SIG-M5 (cell line): ENCODE data around the gene ADGRA1.

Source experiments
- DNase-seq: peaks from one replicate; lab custom pipeline; 2025; lab: John Stamatoyannopoulos, UW

Gene ADGRA1

DNA sequence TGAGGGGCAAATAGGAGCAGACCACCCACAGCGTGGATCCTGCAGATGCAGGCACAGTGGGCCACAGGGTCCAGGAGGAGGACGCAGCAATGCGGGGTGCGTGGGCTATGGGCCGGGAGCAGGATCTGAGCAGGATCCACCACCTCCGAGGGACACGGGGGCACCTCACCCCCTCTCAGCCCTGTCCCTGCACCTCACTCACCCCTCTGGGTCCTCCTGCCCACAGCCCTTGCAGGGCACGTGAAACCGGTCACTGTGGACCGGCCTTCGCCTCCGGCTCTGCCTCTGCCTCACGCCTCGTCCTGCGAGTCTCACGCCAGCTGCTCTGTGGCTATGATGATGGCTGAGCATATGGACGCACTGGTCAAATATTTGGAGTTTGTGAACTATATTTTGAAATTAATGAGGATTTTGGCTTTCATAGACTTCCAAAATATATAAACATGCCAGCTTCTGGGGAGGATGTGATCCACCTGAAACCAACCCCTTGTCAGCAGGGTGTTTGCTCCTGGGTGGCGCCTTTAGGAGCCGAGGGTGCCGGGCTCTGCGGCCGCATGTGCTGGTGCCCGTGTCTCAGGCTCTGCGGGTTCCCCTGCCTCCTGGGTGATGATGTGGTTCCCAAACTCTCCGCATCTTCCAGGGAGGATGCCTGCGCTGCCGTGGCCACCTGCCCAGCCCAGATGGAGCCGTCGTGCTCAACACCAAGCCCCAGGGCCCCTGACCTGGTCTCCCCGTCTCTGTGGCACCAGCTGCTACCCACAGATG is 11.3 kb upstream of the ADGRA1 start:
- DNase-seq = no peak

DNA sequence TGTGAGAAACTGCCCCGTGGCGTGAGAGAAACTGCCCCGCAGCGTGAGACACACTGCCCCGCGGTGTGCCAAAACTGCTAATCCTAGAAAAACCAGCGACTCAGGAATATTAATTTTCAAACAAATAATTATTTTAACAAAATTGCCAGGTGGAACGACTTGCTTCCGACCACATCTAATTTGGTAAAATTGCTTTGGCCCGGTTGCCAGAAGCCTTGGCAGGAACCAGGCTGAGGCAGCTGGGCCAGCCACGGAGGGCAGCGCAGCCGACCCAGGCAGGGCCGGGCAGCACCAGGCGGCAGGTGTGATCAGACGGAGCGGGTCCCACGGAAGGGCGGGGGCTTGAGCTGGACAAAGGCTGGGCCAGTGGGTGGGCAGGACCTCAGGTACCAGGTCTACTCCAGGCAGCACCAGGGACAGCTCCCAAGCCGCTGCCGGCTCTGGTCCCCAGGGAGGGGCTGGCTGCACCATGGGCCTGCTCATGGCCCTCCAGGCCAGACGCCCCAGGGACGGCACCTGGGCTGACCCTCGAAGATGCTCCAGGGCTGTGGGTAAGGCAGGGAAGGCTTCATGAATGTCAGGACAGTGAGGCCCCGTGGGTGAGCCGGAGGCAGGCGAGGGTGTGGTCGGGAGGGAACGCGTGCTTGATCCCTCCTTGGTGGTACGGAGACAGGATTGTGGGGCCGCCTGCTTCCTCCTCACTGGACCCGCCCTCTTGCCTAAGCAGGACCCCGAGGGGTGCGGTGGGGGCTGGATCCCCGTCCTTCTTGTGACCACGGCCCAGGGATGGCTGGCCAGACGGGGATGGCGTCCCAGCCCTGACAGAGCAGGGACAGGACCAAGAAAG is 7.7 kb upstream of the ADGRA1 start:
- DNase-seq = no peak

DNA sequence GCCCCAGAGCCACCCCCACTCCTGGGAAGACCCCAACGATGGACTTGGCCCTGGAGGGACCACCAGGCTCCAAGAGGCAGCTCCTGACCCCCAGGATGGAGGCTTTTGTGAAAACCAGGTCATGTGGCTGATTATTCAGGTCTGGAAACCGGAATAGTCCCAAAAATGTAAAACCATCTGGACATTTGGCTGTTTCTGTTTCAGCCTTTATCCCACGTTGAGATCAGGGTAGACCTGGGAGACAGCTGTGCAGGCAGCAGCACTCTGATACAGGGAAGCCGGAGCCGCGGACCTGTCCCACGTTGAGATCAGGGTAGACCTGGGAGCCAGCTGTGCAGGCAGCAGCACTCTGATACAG is 7.1 kb upstream of the ADGRA1 start:
- DNase-seq = no peak

DNA sequence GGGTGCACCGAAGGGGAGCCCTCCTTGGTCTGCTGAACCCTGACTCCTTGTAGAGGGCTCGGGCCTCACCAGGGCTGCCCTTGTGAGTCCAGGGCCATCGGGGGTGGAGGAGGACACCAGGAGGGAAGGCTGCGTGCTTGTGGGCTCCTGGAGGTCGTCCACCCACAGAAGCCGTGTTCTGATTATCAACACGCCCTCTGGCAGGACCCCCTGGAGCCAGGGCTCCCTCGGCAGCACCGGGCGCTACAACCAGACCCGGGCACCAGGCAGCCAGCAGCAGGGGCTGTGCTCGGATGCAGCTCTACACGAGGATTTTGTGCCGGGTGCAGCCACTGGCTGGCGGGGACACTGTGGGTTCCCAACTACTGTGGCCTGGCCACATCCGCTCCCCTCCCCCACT is 6.1 kb upstream of the ADGRA1 start:
- DNase-seq = no peak

DNA sequence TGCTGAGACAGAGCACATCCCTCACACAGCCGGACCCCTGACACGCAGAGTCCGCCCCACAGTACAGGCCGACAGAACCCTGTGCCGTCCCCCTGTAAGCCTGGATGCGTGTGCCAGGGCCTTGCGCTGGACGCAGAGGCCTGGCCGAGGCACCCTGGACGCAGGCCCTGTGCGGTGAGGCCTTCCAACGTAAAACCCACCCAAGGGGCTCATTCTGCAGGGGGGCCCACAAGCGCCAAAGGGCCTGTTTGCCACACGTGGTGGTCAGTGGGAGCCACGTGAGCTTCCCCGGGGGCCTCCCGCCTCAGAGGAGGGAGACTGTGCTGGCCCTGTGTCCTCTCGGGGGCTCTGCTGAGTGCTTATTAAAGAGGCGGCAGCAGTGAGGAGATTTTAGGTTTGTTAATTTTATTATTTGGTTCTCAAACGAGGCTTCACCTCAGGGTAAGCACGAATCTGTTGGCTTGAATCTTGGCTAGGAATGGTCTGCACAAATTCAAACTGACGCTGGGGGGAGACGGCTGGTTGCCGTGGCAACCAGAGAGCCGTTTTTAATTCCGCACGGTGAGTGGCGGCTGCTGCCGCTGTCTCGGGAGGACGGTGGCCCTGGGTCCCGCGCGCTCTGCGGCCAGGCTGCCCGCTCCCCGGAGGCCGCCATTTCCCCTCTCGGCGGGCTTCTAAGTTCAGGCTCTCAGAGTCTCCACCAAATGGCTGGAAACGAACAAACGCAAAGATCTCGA is 4.9 kb upstream of the ADGRA1 start:
- DNase-seq = no peak

DNA sequence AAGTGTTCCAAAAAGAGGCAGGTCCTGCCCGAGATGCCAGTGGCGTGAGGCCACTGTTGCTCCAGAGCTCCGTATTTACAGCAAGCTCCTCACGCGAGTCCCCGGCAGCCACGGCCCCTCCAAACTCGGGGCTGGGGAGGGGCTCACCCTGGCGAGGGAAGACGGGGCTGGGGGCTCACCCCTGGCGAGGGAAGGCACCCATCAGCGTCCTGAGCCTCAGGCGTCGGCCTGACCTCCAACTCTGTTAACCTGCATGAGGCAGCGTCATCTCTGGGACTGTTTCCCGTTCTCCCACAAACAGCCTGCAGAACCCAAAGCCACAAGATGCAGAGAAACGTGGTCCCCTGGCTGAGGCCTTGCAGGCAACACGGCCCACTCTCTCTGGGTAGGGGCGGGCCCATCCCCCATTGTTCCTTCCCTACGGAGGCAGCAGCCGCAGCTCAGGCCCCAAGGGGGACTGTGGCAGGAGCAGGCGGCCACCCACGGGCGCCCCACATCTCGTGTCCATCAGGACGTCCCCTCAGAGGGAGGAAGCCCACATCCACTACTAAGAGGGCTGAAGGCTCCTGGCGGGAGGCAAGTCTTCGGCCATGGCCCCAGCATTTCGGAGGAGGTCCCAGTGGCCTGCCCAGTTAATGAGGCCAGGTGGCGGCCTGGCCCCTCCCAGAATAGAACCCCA is 4.2 kb upstream of the ADGRA1 start:
- no peak for DNase-seq

DNA sequence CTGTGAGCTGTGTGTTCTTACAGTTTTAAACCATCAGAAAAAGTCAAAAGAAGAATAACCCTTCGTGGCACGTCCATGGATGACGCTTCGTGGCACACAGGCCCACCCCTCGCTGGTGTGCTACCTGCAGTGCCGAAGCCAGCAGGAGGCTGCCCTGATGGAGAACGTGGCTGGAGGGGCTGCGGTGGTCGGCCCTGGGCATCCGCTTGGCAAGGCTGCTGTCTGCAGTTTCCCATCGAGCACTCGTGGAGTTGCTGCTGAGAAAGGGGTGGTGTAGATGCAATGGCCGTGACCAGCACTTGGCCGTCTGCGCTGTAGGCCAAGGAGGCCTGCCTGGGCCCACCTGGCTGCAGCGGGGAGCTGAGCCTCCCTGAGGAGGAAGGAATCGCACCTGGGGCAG is 3.2 kb upstream of the ADGRA1 start:
- DNase-seq = no peak

DNA sequence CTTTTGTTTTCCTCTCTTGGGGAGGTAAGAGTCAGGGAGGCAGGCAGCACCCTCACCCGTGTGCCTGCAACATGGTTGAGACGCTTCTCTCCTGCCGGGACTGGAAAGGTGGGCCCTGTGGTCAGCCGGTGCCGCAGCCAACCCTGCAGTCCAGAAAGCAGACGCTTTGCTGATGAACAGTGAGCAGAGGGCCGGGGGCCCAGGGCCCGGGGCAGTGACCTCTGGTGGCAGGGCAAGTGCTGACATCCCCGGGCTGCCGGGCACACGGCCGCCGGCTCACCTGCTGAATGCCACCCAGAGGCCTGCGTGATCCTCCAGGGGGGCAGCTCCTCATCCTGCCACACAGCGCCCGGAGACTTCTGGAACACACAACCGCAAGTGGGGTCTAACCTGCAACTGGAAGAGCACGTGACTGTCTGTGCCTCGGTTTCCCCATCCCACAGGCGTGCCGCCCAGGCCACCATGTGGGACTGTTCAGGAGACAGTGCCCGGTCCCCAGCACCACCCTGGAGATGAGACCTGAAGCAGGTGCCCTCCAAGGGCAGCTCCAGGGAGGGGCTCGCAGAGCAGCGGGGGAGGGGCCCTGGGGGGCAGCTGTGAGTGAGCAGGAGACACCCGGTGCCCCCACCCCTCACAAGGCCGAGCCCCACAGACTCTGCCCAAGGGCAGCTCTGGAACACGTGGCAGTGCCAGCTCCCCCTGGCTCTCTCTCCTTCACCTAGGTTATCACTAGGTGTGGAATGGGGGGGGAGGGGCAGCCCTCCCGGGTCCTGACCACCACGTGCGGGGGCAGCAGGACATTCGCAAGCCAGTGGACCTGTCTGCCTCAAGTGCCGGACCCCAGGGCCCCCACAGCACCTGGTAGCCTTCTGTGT is 2.2 kb upstream of the ADGRA1 start:
- no peak for DNase-seq

DNA sequence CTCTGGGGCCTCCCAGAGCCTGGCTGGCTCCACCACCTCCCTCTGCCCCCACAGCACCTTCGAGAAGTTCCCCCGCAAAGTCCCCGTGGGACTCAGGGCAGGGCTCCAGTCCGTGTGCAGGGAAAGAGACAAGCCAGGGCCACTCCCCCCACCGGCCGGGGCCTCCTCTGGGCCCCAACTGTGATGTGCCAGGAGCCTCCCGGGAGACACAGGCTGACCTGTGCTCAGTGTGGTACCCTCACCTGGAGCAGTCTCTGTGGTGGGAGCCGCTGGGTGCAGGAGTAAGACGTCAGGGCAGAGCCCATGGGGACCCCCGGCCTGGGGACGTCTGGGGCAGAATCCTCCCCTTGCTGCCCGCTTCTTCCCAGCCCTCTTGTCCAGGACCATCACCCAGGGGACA is 1.5 kb upstream of the ADGRA1 start:
- no peak for DNase-seq

DNA sequence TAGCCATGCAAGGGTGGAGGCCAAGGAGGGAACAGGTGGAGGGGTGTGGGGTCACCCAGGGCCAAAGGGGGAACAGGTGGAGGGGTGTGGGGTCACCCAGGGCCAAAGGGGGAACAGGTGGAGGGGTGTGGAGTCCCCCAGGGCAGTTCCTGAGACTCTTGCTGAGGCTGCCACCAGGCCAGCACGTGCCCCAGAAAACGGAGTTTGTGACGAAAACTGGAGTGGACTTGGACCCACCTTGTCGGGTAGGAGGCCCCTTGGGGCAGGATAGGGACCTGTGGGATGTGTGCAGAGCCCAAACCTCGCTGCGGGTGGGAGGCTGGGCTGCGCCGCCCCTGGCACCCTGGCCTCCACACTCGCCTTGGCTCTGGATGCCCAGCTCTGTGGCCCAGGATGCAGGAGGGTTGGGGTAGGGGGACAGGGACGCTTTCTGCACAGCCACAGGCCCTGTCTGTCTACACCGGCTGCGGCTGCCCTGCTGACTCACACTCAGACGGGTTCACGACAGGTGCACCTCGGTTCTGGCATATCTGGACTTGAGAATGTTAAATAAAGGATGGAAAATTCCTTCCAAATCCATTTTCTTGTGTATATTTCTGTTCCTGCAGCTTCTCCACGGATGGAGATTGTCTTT is 562 bp upstream of the ADGRA1 start:
- DNase-seq = no peak

DNA sequence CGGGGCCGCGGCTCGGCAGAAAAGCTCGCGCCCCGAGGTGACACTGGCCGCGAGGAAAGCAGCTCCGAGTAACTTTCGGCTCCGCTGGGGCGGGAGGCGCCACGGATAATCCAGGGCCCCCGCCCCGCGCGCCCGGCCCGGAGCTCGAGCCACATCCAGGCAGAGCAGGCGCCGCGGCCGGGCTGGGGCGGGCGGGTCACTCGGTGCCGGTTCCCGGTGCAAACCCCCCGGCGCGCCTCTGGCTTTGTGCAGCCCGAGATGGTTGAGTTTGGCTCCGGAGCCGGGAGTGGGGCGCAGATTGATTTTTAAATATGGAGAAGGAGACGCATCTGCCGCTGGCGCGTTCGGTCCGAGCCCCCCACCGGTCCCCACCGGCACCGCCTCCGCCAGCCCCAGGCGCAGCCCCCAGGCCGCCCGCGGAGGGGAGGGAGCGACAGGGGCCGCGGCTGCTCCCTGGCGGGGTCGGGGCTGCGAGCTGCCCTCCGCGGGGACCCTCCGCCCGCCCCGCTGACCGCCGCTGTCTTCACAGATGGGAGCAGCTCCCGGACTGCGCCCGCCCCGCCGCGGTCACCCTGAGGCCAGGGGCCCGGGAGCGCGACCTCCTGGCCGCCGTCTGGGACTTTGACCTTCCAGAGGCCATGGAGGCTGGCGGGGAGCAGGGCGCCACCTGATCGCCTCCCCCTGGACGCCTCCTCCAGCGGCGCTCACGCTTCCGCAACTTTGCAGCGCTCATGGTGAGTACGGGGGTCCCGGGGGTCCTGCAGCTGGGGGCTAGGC is 643 bp downstream of the ADGRA1 start:
- no peak for DNase-seq

DNA sequence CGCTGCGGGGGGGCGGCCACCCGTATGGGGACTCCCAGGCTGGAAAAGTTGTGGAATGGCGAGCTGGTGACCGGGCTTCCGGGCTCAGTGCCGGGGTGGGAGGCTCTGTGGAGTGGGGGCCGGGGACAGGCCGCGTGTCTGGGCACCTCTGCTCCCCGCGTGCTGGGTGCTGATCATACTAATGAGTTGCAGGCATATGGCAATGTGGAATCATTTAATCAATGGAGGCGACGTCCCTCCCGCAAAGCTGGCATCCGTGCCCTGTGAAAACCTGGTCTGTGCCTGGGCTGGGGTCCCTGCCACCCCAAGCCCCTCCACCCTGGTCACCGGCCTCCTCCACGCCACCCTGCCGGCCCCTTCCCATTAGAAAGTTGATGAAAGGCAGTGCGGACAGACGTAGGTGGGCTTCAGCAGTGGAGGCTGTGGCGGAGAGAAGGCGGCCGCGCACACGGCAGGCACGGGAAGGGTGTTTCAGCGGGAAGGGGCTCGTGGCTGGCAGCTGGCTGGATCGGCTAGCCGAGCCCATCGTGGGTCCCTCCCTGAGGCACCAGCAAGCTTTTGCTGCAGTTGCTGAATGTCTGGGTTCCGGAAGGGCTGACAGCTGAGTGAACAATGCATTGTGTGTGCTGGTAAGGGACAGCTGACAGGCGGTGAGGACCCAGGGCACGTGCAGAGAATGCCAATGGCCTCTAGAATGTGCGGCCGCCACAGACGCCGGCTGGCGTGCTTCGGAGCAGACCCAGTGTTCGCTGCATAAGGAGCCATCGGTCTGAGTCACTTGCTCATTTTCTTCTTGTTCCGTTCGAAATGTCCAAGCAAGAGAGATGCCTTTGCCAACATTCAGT is 1.5 kb downstream of the ADGRA1 start:
- no peak for DNase-seq

DNA sequence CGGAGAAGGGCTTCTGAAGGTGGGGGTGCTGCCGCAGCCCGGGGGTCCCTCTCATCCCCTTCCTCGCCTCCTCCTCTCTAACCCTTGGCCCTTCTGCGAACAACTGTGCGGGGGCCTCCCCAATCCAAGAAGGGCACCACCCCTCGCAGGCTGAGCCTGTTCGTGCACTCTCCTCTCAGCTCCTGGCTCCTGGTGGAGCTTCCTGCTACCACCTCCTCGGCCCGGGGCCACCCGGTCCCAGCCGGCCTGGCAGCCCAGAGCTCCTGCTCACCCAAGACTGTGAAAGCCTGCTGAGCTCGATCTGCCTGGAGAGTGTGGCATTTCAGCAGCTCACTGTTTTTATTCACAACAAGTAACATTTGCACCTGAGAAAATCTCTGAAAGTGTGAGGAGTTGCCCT is 2.4 kb downstream of the ADGRA1 start:
- DNase-seq = no peak

DNA sequence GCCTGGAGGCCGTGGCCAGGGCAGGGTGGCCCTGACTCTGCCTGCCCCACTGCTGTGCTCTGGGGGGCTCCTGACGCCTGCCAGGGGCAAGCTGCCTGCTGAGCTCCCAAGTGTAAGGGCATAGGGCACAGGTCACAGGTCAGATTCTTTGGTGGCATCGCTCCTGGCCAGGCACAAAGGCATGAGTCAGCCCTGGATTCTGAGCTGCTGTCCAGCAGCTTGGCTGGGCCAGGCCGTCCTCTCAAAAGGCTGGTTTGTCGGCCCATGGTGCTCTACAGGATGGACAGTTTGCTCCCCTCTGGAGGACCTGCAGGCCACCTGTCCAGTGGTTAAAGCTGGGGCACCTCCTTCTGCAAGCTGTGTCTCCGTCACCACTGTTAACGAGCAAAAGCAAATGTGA is 2.9 kb downstream of the ADGRA1 start:
- DNase-seq = no peak

DNA sequence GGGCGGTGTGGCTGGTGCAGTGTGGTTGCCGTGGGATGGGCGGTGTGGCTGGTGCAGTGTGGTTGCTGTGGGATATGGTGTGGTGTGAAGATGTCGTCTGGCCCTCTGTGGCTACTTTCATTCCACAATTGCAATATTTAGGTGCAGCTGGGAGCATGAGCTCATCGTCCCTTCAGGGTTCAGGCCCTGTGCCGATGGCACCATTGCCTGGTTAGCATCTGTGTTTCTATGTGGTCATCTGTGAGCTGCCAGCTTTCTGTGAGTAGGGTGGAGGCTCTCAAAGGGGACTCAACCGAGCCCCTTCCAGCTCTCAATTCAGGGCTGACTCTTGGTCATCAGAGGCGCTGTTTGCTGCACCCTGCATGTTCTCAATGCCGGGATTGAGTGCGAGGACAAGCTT is 3.6 kb downstream of the ADGRA1 start:
- DNase-seq = no peak

DNA sequence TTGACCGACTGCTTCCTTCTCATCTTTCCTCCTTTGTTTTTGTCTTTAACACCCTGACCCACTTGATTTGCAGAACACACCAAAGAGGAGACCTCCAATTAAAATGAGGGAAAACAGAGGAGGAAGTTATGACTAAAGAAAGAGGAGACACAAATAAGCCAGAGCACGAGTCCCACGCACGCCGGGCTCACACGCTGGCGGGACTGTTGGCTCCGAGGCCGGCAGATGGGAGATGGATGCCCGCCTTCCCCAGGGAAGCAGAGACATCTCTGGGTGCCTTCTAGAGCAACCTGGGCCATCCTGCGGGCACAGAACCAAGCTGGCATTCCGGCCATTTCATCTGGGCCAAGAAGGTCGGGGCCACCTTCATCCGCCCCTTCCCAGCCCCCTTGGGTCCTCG is 5.6 kb downstream of the ADGRA1 start:
- DNase-seq = no peak

DNA sequence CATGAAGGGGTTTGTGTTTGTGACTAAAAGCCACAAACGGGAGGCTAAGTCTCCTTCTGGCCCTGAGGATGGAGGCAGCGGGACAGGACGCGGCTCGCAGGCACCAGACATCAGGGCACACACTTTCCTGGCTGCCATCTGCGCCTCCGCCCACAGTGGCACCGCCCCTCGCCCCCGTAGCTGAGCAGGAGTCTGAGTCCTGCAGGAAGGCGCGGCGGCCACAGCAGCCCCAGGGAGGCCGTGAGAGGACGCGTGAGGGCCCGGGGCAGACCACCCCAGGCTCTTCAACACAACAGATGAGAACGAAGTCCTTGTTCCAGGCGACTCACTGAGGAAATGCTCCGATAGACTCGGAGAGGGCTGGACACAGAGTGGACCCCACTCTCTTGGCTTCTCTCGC is 6.6 kb downstream of the ADGRA1 start:
- no peak for DNase-seq

DNA sequence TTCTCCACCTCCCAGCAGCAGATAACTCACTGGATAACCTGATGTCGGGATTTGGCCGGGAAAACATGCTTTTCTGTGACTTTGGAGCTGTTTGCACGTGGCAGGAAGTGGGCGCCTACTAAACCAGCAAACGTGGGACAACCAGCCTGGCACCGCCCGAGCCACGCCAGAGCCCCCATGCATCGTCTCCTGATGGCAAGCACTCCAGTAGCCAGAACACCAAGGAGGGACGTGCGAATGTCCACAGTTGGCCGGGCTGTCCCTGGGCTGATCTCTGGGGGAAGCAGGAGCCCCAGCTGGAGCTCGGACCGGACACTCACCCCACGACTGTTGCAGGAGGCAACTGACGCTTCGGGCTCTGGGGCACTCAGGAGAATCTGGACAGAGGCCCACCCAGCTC is 7.1 kb downstream of the ADGRA1 start:
- DNase-seq = no peak

DNA sequence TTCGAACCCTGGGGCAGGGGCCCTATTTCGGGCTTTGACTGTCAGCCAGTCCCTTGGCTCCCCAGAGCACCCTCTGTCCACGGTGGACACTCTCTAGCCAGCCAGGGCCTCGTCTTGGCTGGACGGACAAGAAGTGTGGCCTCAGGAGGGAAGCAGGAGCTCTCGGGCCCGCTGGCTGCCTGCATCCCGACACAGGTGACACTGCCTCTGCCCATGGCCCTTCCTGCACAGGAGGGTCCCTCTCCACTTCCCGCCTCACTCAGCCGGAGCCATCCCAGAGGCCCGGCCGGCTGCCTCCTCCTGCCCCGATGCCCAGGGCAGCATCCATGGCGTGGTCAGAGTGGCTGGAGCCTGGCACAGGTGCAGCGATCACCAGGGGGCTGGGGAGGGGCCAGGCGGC is 7.9 kb downstream of the ADGRA1 start:
- DNase-seq = no peak
